ENCODE data around the gene TGFBR3L. TPM values are rescaled to one million over a fixed set of nuclear protein-coding genes. Genes with fewer than 3 reads are reported as not detected.
"Not testable (repeated sequence)": the region's sequence is repeated elsewhere in the genome, so short reads cannot be mapped to it uniquely, and the experiment has no call there.

Gene TGFBR3L
- polyA plus RNA-seq, 1 donor = 0.24 TPM

- DNase-seq (ENCODE audit: low read depth) = no peak
Measured at GRCh38 chr19:7959211-7959610, 44.6 kb downstream of the TGFBR3L start.

GRCh38 chr19:7961082-7961481 is 46.5 kb downstream of the TGFBR3L start:
- DNase-seq (ENCODE audit: low read depth) = not testable (repeated sequence)

GRCh38 chr19:7961920-7962626 is 47.4 kb downstream of the TGFBR3L start:
- no peak for DNase-seq (ENCODE audit: low read depth)

GRCh38 chr19:7962644-7963268 is 48.1 kb downstream of the TGFBR3L start:
- no peak for DNase-seq (ENCODE audit: low read depth)

- DNase-seq (ENCODE audit: low read depth) = no peak
Measured at GRCh38 chr19:7963566-7963965, 48.9 kb downstream of the TGFBR3L start.

- no peak for DNase-seq (ENCODE audit: low read depth)
Measured at GRCh38 chr19:7965259-7965841, 50.7 kb downstream of the TGFBR3L start.

- no peak for DNase-seq (ENCODE audit: low read depth)
Measured at GRCh38 chr19:7965921-7966665, 51.5 kb downstream of the TGFBR3L start.

GRCh38 chr19:7968008-7968795 is 53.6 kb downstream of the TGFBR3L start:
- no peak for DNase-seq (ENCODE audit: low read depth)

Other genes with a start within 250 kb of the TGFBR3L start
- 3.0 TPM for gene RETN, start 245.8 kb upstream of the TGFBR3L start, polyA plus RNA-seq (ENCODE audit: insufficient read length)
- gene MCEMP1, start 237.7 kb upstream of the TGFBR3L start, polyA plus RNA-seq (ENCODE audit: insufficient read length) = 0.14 TPM
- gene TRAPPC5, start 234.0 kb upstream of the TGFBR3L start, polyA plus RNA-seq (ENCODE audit: insufficient read length) = 36.6 TPM
- 0.78 TPM for gene FCER2, start 212.7 kb upstream of the TGFBR3L start, polyA plus RNA-seq (ENCODE audit: insufficient read length)
- gene CLEC4G, start 182.7 kb upstream of the TGFBR3L start, polyA plus RNA-seq (ENCODE audit: insufficient read length) = 0.10 TPM
- gene CD209, start 167.3 kb upstream of the TGFBR3L start, polyA plus RNA-seq (ENCODE audit: insufficient read length) = 2.3 TPM
- gene CLEC4M, start 151.6 kb upstream of the TGFBR3L start, polyA plus RNA-seq (ENCODE audit: insufficient read length) = 0.14 TPM
- gene EVI5L, start 84.6 kb upstream of the TGFBR3L start, polyA plus RNA-seq (ENCODE audit: insufficient read length) = 13.4 TPM
- 0.27 TPM for gene PRR36, start 40.4 kb upstream of the TGFBR3L start, polyA plus RNA-seq (ENCODE audit: insufficient read length)
- gene LRRC8E, start 26.3 kb upstream of the TGFBR3L start, polyA plus RNA-seq (ENCODE audit: insufficient read length) = 0.23 TPM
- gene MAP2K7, start 11.0 kb upstream of the TGFBR3L start, polyA plus RNA-seq (ENCODE audit: insufficient read length) = 23.3 TPM
- 18.1 TPM for gene SNAPC2, start 5.5 kb downstream of the TGFBR3L start, polyA plus RNA-seq (ENCODE audit: insufficient read length)
- gene CTXN1, start 11.3 kb downstream of the TGFBR3L start, polyA plus RNA-seq (ENCODE audit: insufficient read length) = 2.0 TPM
- gene TIMM44, start 28.8 kb downstream of the TGFBR3L start, polyA plus RNA-seq (ENCODE audit: insufficient read length) = 52.7 TPM
- 44.5 TPM for gene ELAVL1, start 90.8 kb downstream of the TGFBR3L start, polyA plus RNA-seq (ENCODE audit: insufficient read length)
- not detected for gene CCL25, start 137.9 kb downstream of the TGFBR3L start, polyA plus RNA-seq (ENCODE audit: insufficient read length)
- gene FBN3, start 234.8 kb downstream of the TGFBR3L start, polyA plus RNA-seq (ENCODE audit: insufficient read length) = 6.4 TPM

All from forelimb muscle (tissue), 1 donor.